ENCODE measurements around the gene SRM. TPM values are rescaled to one million over a fixed set of nuclear protein-coding genes. Genes with fewer than 3 reads are reported as not detected.
A peak's percentile ranks its signal among the peaks of the same experiment; 100 is the strongest.
"Not testable (repeated sequence)": the region's sequence is repeated elsewhere in the genome, so short reads cannot be mapped to it uniquely, and the experiment has no call there.

The SRM gene
- polyA plus RNA-seq, 4 donors = 42.0 to 56.6 (median 48.4) TPM

DNA sequence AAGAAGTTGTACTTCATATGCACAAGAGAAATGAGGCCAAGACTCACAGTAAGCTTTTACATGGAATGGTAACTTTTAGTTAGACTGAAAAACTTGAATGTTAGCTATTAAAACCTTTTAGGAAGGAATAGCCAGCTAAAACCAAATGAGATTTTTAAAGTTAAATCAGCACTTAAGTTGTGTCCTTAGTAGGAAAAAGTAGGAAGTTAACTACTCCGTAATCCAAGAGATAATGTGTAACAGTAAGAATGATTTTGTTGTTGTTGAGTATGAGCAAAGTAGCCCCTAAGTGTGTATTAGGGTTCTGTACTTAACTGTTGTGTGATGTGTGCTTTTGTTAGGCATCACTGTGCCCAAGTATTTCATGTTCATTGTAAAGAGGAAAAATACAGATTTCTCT is 34.2 kb downstream of the SRM start:
- no peak for DNase-seq (ENCODE audit: low read depth in 4 of 4, low spot score in 3 of 4)

DNA sequence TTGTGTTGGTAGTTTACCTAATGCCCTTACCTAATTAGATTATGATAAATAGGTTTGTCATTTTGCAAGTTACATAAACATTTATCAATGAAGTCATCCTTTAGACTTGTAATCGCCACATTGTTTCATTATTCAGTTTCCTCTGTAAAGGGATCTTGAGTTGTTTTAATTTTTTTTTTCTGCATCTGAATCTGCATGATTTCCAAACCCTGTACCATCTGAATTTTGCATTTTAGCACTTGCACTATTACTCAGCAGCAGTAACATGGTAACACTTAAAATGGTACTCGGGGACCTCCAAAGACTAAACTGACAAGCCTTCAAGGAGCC is 35.0 kb downstream of the SRM start:
- no peak for DNase-seq (ENCODE audit: low read depth in 4 of 4, low spot score in 3 of 4)

DNA sequence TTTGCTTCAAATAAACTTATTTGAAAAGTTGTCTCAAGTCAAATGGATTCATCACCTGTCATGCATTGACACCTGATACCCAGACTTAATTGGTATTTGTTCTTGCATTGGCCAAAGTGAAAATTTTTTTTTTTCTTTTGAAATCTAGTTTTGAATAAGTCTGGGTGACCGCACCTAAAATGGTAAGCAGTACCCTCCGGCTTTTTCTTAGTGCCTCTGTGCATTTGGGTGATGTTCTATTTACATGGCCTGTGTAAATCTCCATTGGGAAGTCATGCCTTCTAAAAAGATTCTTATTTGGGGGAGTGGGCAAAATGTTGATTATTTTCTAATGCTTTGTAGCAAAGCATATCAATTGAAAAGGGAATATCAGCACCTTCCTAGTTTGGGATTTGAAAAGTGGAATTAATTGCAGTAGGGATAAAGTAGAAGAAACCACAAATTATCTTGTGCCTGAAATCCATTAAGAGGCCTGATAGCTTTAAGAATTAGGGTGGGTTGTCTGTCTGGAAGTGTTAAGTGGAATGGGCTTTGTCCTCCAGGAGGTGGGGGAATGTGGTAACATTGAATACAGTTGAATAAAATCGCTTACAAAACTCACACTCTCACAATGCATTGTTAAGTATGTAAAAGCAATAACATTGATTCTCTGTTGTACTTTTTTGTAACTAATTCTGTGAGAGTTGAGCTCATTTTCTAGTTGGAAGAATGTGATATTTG is 35.5 kb downstream of the SRM start:
- no peak for DNase-seq (ENCODE audit: low read depth in 4 of 4, low spot score in 3 of 4)

DNA sequence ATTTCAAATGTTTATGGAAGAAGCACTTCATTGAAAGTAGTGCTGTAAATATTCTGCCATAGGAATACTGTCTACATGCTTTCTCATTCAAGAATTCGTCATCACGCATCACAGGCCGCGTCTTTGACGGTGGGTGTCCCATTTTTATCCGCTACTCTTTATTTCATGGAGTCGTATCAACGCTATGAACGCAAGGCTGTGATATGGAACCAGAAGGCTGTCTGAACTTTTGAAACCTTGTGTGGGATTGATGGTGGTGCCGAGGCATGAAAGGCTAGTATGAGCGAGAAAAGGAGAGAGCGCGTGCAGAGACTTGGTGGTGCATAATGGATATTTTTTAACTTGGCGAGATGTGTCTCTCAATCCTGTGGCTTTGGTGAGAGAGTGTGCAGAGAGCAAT is 36.6 kb downstream of the SRM start:
- no peak for DNase-seq (ENCODE audit: low read depth in 4 of 4, low spot score in 3 of 4)

DNA sequence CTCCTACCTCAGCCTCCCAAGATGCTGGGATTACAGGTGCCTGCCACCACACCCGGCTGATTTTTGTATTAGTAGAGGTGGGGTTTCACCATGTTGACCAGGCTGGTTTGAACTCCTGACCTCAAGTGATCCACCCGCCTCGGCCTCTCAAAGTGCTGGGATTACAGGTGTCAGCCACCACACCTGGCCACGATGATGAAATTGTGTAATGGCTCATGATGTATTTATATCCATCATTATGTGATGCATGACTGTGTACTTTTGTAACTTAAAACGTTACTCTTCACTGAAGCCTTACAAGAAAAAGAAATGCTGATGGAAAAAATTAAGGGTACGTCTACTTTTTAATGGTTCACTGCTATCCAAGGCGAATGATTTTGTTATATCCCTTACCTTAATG is 39.8 kb downstream of the SRM start:
- no peak for DNase-seq (ENCODE audit: low read depth in 4 of 4, low spot score in 3 of 4)

DNA sequence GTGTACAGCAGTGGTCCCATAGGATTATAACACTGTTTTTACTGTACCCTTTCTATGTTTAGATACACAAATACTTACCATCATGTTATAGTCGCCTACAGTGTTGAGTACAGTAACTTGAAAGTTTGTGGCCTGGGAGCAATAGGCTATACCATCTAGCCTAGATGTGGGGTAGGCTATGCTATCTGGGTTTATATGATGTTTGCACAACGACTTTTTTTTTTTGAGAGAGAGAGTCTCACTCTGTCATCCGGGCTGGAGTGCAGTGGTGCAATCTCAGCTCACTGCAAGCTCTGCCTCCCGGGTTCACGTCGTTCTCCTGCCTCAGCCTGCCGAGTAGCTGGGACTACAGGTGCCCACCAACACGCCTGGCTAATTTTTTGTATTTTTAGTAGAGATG is 40.5 kb downstream of the SRM start:
- DNase-seq (ENCODE audit: low read depth in 4 of 4, low spot score in 3 of 4) = not testable (repeated sequence)

DNA sequence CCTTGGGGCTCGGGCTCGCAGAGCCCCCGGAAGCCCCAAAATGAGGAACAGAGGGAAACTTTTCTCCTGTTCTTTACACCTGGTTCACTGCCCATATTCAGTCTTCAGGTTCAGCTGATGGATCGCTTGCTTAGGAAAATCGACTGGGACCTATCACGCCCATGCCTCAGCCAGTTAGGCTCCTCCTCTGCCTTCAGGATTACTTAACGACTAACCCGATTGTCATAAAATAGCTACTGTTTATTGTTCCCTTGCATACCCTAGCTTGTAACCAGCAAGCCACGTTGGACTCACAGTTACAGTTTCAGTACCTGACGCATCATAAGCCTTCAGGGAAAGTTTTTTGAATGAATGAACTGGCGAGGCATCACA is 46.7 kb downstream of the SRM start:
- DNase-seq (ENCODE audit: low read depth in 4 of 4, low spot score in 3 of 4) = no peak

DNA sequence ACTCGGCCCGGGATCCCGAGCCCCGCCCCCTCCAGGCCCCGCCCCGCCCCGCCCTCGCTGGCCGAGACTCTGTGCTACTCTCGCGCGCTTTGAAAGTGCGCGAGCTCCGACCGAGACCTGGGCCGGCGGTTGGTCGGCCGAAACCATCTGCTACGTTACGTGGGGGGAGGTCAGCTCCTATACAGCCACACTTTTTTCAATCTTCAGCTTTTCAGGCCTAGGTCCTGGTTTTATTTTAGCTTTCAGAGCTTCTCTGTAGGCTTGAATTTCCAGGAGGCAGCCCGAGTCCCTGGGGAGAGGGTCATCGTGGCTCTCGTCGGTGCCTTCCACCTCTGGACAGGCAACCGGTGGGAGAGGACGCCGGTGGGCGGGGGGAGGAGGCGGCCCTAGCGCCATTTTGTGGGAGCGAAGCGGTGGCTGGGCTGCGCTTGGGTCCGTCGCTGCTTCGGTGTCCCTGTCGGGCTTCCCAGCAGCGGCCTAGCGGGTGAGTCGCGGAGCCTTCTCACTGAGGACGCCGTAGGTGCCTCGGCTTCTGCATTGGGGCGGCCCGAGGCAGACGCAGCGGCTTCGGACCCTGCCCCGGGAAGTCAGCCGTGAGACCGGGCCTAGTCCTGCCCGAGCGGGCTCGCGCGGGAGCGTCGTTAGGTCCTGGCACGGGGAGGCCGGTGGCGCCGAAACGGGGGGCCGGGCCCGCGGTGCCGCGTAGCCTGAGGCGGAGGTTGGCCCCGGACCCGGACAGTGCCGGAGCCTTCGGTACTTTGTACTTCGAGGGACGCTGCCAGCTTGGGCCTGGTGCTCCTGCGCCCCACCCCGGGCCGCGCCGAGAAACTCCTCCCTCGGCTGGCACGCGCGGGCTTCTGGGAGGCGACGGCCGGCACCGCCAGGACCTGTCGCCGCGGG is 47.3 kb downstream of the SRM start, which contains the start of gene TARDBP:
Gene TARDBP, plus strand, starts transcription at position 395 of the 900 bp plus-strand sequence. CDS start 1,074 bp downstream, outside the sequence.
- DNase-seq (ENCODE audit: low read depth in 4 of 4, low spot score in 3 of 4) = peak; percentile 83 to 93 (median 85)

Other genes with a start within 250 kb of the SRM start
- 100 to 1,000 TPM; 232 to 328 (median 316) TPM for gene TARDBP, start 47.4 kb downstream of the SRM start, polyA plus RNA-seq (ENCODE audit: insufficient read length in 4 of 4)
- 10 to 100 TPM in 1 of 4 donors, 1 to 10 TPM in 3; 3.6 to 10.0 (median 3.9) TPM for gene MASP2, start 12.8 kb downstream of the SRM start, polyA plus RNA-seq (ENCODE audit: insufficient read length in 4 of 4)
- gene EXOSC10, start 39.9 kb upstream of the SRM start, polyA plus RNA-seq (ENCODE audit: insufficient read length in 4 of 4) = 100 to 1,000 TPM in 1 of 4 donors, 10 to 100 TPM in 3; 70.6 to 102 (median 87.0) TPM
- 1 to 10 TPM in 1 of 4 donors, under 1 TPM in 2, not detected in 1; 0.09 to 1.2 (median 0.10) TPM for gene ANGPTL7, start 129.3 kb upstream of the SRM start, polyA plus RNA-seq (ENCODE audit: insufficient read length in 4 of 4)
- 10 to 100 TPM; 27.5 to 45.6 (median 40.9) TPM for gene MTOR, start 202.5 kb upstream of the SRM start, polyA plus RNA-seq (ENCODE audit: insufficient read length in 4 of 4)
- gene UBIAD1, start 213.2 kb upstream of the SRM start, polyA plus RNA-seq (ENCODE audit: insufficient read length in 4 of 4) = 10 to 100 TPM; 13.0 to 17.2 (median 15.5) TPM

Data from left renal pelvis (tissue), 4 donors.